GM21529 (cell line): ENCODE results near the gene TMEM223.
"Not testable (repeated sequence)": the region's sequence is repeated elsewhere in the genome, so short reads cannot be mapped to it uniquely, and the experiment has no call there.

Source experiments
- ATAC-seq: cut with Tn5 transposase; IDR thresholded peaks from one replicate; pipeline ENCODE4 v1.9.1; 2021; ENCODE audit not compliant: unreplicated experiment

Gene TMEM223

DNA sequence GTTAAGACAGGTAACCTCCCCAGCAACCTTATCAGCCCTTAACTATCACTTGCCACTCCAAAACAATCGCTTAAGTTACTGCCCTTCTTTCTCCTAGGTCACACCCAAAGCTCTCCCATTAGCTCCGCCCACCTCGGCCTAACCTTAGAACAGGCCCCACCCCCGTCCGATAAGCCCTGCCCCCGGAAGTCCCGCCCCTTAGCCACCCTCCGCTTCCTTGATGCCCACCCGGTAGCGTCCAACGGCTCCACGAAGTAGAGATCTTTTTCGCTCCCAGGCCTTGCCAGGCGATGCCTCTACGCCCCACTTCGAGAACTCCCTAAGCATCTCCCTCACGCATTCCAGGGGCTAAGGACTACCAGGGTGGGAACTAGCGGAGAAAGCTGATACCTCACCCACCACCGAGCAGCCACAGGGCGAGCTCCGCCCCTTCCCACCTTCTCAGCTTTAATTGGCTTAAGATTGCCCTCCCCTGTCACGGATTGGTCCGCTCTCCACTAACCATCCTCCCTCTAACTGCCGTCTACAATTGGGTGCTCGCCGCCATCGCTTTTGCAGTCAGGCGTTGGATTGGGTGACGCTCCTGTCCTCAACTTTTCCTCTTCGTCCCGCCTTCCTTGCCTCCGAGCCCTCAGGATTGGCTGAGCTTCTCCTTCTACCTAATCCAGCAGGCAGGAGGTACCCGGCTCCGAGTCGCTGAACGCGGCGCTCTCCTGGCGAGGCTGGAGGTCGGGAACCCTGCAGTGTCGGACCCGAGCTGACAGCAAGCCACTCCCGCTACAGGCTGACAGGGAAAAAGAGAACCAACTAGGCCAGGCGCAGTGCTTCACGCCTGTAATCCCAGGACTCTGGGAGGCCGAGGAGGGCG lies 37.8 kb downstream of the TMEM223 start, which contains the start of gene ZBTB3:
Gene ZBTB3 (minus strand): TSS at position 425 of the 868 bp plus-strand sequence. CDS start 496 bp downstream, outside the sequence.
- peak; percentile 93 for ATAC-seq

DNA sequence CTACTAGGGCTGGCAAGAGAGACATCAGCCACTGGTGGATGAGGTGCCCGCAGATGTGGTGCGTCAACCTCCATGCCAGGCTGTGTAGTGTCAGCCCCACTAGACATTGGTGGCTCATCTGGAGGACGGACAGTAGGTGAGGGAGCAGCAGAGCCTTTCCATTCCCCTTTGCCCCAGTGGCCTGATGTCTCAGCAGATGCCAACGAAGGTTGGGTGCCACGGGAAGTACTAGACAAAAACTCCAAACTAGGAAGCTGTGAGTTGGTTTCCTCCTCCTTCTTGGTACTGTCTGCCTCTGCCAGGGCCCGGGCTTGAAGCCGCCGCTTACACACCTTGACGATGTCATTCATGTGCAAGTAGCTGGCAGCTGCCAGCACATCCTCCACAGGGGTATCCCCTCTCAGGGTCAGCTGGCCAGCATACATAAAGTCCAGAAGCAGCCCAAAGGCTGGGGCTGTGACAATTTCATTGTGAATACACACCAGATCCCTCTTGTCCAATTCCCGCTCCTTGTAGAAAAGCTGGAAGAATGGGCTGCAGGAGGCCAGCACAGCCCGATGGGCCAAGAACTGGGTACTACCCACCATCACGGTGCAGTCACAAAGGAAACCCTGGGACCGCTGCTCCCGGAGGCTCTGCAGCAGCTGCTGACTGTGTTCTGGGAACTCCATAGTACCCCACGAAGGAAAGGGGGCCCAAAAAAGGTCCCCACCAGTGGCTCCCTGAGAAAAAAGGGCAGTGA lies 38.6 kb downstream of the TMEM223 start:
- peak; percentile 8 for ATAC-seq

DNA sequence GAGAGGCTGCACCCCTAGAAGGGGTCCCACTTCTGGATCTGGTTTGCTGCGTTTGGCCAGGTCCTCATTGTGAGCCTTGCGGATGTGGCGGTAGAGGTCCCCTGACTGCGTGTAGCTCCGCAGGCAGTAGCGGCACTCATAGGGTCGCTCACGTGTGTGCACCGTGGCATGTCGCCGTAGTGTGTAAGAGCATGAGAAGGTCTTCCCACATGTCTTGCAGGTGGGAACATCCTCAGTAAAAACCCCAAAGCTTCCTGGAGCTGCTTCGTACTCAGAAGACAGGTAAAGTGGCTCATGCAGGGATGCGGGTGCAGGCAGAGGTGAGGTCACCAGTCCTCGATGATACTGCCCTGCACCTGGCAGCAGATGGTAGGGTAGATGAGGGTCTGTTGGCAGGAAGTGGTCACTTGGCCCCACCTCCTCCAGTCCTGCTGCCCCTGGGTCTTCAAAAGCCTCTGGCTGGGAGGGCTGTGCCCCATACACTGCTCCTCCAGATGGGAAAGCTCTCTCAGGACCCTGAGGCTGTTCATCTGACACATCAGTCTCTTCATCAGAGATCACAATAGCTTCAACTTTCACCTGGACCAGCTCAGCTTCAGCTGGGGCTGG lies 39.5 kb downstream of the TMEM223 start:
- ATAC-seq, result no peak

DNA sequence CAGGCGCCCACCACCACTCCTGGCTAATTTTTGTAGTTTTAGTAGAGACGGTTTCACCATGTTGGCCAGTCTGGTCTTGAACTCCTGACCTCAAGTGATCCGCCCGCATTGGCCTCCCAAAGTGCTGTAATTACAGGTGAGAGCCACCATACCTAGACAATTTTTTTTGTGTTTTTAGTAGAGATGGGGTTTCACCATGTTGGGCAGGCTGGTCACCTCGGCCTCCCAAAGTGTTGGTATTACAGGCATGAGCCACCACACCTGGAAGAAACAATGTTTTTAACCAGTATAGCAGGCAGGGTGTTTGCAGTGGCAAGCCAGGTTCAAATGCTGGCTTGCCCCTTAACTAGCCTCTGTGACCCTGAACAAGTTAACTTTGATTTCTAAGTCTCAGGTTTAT lies 41.9 kb downstream of the TMEM223 start:
- not testable (repeated sequence) for ATAC-seq

DNA sequence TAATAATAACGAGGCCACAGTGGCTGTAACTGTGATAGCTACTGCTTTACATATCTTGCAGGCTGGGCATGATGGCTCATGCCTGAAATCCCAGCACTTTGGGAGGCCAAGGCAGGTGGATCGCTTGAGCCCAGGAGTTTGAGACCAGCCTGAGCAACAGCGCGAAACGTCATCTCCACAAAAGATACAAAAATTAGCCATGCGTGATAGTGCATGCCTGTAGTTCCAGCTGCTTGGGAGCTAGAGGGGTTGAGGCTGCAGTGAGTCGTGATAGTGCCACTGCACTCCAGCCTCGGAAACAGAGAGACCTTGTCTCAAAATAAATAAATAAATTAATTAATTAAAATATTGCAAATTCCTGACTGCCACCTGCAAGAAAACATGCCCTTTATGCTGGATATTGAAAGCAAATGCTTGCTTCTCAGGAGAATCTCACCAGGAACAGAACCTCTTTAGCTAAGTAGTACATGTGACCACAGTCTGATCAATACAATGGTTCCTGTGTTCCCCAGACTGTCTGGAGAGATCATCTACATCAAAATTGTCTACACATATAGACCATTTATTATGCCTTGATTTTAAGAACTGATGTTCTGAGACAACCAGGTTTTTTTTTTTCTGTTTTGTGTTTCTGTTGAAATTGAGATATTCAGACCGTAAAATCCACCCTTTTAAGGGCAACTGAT lies 44.2 kb downstream of the TMEM223 start:
- no peak for ATAC-seq
